GM19239 (cell line): ENCODE measurements around the gene ATP9B.

Experiments
- DNase-seq: peaks from one replicate; pipeline ENCODE4 v3.0.0; 2011; ENCODE audit warnings: low spot score; ENCODE audit not compliant: insufficient read length
- FAIRE-seq: peaks from 2 replicates; lab custom pipeline; 2011; peaks lifted over from hg19 to GRCh38; lab: Jason Lieb, UNC

ATP9B gene

DNA sequence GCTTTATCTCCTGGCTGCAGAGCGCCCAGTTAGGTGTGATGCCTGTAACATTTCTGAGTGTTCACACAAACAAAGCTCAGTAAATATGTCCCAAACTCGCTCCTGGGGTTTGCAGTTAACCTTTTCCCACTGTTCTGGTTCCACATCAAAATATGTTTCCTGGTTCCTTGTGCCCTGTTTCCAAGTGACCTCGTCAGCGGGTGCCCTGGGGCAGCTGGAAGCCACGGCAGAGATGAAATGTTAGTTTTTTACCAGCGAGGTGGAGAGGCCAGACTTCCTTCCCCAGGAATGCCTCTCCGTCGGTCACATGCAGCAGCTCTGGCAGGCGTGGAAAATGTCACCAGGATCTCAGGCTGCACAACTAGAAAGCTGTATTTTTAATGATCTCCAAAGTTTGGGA is 344.7 kb downstream of the ATP9B start:
- FAIRE-seq = no peak
- DNase-seq = no peak

DNA sequence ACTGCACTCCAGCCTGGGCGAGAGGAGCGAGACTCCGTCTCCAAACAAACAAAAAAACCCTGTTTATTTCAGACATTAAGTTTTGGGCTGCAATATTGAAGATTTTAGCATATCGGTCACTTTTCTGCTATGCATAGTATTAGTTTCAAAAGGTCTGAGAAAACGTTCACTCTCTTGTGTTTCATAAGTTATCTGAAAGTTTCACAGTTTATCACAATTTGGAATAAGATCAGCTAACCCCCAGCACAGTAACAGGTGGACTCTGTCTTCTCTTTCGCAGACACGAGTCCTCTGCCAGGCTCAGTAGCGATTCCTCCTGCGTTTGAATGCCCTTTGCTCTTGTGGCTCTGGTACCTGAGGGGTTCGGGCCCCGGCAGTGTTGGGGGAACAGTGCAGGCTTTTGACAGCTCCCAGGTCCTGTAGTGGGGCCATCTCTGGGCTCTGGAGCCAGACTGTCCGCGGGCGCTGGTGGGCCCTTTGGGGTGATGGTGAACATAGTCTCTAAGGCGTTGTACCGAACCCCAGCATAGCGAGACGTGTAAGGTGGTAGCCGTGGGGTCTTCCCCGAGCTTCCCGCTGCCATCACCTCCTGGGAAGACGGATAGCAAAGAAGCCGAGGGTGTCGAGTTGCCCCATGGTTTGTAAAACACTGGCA is 347.0 kb downstream of the ATP9B start:
- DNase-seq (no peak), FAIRE-seq (no peak)

DNA sequence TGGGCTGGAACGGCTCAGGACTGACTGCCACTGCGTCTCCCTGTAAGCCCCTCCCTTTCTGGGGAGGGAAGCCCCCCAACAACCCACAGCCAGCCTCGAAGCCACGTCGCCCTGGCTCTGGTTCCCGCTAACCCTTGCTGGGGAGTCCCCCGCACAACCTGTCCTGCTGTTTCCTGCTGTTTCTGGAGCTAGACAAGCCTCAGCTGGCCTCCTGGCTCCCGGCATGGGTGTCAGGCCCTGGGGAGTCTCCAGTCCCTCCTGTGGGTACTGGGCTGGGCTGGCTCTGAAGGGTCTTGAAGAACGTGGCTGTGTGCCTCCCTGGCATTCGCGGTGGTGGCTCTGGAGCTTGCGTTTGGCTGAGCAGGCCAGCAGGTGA is 347.5 kb downstream of the ATP9B start:
- FAIRE-seq = no peak
- DNase-seq = no peak

DNA sequence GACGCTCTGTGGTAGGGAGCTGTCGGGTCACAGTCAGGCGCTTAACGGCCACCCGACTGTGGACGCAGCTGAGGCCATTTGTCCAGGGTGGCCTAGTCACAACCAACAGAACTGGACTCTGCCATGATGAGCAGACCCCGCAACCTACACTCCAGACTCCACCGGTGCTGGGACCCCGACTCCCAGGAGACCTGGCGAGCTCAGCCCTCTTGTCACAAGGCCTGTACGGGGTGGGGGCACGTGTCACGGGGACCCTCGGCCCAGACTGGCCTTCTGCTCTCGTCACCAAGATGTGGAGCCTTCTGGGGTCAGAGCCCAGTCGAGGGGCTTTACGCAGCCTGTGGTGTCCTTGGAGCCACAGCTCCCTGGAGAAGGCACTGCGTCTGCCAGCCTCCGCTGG is 349.0 kb downstream of the ATP9B start:
- FAIRE-seq (no peak), DNase-seq (no peak)

DNA sequence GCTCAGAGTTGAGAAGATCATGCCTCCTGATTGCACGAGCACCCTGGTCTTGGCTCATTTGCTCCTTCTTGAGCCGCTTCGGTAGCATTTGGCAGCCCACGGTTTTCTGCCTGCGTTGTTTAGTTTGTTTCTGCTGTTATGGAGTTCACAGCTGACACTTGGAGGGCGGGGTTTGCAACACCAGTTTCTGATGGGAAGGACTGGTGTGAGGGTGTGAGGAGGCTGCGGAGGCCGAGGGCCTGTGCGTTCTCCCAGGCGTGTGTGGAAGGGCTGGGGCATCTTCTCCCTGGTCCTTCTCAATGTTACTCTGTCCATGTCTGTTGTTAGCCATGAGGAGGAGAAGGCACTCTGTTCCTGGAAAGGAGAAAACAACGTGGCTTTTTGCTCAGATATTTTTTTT is 349.4 kb downstream of the ATP9B start:
- FAIRE-seq = no peak
- DNase-seq = no peak

DNA sequence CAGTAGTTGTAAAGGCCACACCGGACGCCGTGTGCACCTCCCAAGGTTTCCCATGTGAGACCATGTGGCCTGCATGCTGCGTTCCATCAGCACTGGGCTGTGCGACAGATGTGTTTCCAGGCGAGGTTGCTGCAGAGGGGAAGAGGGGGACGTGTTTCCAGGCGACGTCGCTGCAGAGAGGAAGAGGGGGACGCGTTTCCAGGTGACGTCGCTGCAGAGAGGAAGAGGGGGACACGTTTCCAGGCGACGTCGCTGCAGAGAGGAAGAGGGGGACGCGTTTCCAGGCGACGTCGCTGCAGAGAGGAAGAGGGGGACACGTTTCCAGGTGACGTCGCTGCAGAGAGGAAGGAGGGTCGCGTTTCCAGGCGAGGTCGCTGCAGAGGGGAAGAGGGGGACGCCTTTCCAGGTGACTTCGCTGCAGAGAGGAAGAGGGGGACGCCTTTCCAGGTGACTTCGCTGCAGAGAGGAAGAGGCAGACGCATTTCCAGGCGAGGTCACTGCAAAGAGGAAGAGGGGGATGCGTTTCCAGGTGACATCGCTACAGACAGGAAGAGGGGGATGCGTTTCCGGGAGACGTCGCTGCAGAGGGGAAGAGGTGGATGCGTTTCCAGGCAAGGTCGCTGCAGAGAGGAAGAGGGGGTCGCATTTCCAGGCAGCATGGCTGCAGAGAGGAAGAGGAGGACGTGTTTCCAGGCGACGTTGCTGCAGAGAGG is 351.0 kb downstream of the ATP9B start:
- DNase-seq (no peak), FAIRE-seq (no peak)

DNA sequence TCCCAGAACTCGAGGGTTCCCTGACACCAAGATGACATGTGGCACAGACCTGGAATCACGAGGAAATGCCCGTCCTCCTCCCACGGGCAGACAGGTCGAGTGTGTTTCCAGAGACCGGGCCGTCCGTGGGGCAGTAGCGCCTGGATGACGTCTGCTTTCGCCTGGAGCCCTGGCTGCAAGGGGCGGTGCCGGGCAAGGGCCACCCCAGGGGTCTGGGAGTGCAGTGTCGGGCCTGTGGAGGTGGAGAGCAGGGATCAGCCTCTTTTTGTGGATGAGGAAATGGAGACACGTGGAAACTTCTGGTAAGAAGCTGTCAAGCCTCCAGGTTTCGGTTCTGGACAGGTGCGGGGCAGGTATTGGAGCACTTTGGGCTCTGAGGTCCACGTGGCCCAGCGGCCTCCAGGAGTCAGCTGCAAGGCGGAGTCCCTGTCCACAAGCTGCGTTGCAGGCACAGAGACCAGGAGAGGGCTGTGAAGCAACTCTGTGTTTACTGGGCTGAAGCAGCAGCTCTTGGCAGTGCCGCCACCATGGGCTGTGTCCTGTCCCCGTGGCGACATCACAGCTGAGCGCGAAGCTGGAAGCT is 352.2 kb downstream of the ATP9B start:
- no peak for DNase-seq
- no peak for FAIRE-seq

DNA sequence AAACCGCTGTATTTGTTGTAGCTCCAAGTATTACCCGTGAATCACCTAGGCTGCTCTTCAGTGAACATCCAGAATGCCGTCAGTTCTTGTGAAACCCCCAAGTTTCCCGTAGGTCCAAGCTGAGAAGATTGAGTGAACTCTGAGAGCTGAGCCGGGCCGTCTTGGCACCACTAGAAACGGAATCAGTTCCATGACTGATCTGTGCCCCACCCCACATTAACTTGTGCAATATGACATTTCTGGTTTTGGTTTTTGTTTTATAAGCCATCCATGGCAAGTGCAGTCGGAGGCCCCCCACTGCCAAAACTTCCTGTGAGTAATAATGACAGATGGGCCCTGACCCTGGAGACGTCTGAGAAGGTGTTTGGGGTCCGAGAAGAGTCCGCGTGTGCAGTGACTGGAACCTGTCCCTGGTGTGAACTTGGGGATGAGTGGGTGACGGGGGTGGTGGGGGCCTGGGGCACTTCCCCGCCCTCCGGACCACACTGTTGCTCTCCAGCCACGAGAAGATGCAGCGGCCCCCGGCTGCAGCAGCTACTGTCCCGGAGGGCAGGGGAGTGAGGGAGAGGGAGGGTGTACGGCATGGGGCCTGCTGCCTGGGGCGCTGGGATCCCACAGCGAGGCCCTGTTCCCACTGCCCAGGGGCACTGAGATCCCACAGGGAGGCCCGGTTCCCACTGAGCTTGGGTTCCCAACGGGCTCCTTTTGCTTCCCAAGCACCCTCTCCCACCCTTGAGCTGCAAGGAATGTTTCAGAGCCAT is 353.0 kb downstream of the ATP9B start:
- FAIRE-seq (peak; percentile 59), DNase-seq (peak; percentile 65)

DNA sequence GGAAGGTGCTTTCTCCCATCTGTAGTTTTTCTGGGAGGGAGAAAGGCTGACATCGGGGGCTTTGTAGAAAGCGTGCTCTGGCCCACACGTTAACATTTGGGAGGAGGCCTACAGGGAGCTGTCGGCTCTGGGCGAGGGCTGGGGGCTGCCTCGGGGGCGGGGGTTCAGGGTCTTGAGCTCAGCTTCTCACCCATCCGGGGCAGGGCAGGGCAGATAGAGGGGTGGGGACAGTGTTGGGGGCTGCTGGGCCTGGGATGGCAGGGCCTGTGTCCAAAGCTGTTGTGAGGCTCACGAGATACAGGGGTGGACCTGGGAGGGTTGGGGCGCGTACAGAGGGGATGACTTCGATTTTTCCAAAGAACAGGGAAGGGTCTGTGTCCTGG is 353.6 kb downstream of the ATP9B start:
- DNase-seq (no peak), FAIRE-seq (no peak)

DNA sequence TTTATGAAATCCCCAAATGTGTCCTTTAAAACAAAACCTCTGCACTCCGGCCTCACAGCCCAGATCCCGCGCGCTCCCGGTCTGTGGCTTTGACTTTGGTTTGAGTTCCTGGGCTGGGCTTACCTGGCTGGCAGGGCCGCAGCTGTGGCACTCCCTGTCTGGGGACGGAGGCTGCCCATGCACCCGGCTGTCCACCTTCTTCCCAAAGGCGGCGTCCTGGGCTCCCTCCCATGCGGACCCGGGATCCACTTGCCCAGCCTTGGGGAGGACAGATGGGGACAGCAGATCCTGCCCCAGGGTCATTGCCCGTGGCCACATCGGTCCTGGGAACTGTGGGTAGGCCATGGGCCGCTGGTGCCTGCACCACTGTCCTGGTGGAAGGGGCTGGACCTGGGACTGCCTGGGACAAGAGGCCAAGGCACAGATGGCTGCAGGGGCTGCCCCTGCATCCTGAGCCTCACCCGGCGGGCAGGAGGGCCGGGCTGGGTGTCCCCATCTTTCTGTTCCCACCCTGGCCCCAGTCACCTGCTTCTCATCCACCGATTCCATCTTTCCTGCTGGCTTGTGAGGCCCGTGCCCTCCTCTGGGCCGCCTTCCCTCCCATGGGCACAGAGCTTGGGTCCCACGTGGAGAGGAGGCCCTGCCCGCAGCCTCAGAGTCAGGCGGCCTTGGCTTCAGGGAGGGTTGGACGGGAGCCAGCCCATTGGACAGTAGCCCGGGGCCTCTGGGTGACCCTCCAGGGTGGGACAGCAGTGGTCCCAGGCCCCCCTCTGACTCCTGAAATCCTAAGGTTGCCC is 354.2 kb downstream of the ATP9B start:
- DNase-seq = no peak
- no peak for FAIRE-seq

DNA sequence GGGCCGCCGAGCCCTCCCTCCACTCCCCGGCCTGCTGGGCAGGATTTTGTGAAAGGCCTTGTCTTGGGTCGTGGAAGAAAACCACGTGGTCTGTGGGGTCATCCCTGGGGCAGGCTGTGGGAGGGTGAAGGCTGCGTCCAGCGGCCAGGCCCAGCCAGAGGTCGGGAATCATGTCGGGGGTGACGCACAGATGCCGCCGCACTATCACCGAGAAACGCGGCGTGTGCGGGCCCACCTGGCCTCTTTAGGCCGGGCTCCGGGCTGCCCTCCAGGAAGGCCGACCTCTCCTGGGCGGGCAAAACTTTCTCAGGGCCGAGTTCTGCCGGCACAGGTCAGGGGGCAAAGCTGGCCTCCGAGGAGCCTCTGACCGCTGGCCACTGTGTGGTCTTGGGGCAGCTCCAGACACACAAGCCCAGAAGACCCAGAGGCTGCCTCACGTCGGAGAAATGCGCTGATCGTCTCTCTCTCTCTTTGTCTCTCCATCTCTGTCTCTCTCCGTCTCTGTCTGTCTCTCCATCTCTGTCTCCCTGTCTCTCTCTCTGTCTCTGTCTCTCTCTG is 354.9 kb downstream of the ATP9B start:
- no peak for FAIRE-seq
- no peak for DNase-seq

DNA sequence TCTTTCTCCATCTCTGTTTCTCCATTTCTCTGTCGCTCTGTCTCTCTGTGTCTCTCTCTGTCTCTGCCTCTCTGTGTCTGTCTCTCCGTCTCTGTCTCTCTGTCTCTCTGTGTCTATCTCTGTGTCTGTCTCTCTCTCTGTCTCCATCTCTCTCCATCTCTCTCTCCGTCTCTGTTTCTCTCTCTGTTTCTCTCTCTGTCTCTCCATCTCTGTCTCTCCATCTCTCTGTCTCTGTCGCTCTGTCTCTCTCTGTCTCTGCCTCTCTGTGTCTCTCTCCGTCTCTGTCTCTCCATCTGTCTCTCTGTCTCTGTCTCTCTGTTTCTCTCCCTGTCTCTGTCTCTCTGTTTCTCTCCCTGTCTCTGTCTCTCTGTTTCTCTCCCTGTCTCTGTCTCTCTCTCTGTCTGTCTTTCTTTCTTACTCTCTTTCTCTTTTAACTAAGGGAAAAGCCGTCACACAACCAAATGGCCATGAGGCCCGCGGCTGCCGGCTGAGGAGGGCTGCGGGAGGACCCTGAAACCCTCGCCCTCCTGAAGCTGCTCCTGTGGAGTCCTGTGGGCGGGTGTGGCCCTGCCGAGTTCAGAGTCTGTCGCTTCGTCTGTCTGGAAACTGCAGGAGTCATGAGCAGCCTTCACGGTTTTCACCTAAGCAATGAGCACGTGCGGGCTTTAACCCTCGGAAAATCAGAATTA is 355.8 kb downstream of the ATP9B start:
- FAIRE-seq (no peak), DNase-seq (no peak)

DNA sequence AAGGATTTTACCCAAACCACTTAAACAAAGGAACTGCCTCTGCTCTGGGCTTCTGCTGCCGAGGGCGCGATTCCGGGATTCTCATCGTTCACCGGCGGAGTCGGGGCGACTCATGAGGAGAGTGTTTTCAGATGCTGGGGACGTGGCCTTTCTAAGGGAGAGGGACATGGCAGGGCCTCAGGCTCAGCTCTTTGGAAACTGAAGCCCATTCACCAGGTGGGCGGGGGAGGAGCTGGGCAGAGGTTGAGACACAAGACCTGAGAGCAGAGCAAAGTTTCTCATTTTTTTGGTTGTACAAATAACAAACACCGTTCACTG is 356.3 kb downstream of the ATP9B start:
- FAIRE-seq (no peak), DNase-seq (no peak)

DNA sequence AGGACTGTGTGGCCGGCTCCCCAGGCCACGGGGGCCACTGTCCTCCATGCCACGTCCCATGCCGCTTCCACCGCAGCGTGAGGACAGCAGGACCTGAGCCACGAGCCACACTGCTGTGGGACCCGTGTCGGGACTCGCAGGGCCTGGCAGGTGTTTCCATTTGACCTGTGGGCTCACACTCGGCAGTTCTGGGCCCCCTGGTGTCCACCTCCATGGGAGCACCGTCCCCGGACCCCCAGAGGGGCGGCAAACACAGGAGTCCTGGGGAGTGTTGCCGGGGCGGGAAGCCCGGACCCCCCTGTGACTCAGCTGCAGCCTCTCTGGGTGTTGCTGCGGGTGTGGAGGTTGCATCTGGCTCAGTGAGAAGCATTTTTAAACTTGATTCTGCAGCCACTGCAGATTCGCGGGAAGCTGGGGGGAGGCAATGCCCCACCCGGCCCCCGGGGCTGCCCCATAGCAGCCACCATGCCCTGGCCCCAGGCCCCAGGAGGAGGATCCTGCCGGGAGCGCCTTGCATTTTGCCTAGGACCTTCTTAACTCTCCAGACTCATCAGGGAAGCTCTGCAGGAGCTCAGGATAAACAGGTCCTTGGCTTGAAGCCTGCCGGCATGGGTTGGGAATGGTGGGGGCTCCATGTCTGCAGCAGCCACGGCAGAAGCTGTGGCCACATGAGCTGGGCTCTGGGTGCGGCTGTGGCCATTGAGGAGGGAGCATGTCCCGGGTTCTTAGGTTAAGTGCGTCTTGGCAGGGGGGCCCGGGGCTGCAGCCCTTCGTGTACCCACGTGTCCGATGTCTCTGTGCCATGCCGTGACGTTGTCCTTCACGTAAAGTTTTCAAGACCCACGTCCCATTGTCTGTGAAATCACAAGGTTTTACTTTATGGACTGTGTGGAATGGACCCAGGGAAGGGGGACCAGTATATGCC is 357.4 kb downstream of the ATP9B start:
- DNase-seq (no peak), FAIRE-seq (no peak)

DNA sequence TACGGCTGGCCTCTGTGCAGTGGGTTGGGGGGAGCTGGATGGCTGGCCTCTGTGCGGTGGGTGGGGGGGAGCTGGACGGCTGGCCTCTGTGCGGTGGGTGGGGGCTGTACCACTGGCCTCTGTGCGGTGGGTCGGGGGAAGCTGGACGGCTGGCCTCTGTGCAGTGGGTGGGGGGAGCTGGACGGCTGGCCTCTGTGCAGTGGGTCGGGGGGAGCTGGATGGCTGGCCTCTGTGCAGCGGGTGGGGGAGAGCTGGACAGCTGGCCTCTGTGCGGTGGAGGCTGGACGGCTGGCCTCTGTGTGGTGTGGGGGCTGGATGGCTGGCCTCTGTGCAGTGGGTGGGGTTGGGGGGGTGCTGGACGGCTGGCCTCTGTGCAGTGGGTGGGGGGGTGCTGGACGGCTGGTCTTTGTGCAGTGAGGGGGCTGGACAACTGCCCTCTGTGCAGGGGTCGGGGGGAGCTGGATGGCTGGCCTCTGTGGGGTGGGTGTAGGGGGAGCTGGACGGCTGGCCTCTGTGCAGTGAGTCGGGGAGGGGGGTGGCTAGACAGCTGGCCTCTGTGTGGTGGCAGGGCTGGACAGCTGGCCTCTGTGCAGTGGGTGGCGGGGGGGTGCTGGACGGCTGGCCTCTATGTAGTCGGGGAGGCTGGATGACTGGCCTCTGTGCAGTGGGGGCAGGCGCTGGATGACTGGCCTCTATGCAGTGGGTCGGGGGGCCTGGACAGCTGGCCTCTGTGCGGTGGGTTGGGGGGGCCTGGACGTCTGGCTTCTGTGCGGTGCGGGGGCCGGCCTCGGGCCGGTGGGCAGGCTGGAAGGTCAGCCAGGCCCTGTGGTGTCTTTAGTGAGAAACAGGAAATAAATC is 358.4 kb downstream of the ATP9B start:
- DNase-seq (no peak), FAIRE-seq (no peak)
